Measurements from ENCODE around the gene EARS2.

Gene EARS2

DNA sequence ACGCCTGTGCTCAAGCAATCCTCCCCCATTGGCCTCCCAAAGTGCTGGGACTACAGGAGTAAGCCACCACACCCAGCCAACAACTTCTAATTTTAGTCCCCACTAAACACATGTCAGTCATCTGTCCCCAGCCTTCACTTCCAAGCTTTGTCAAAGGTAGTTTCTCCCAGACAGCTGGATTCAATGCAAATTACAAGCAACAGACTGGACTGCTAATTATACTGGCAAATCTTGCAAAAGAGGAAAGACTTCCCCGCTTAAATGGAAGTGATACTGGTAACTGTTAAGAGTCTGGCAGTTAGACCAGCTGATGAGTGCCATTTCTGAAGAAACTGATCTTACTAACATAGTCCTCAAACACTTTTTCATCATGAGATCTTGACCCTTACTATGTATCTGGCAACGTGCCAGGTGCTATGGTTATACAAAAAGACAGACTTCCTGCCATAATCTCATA, 38.7 kb downstream of the EARS2 start:
- Histone ChIP-seq H3K27me3 (ENCODE audit: control insufficient read depth, insufficient read depth, low read length) (no peaks in the 10 kb centered on the region), H3K27ac (no peak overlapping the region), H3K9me3 (ENCODE audit: control insufficient read depth, low read length) (no peaks in the 10 kb centered on the region), H3K4me1 (no peaks in the 10 kb centered on the region), H2AFZ (no peak overlapping the region), H3K4me2 (ENCODE audit: low read length) (no peak overlapping the region), H3K79me2 (no peaks in the 10 kb centered on the region), H3K4me3 (ENCODE audit: low read depth, low read length) (no peak overlapping the region), H3K9ac (no peak overlapping the region), H3K36me3 (ENCODE audit: control insufficient read depth, insufficient read depth, low read length) (no peaks in the 10 kb centered on the region)
- no peak for TF ChIP-seq CTCF (IDR thresholded peaks at IDR 0.05)

- Histone ChIP-seq H3K27me3 (ENCODE audit: control insufficient read depth, insufficient read depth, low read length) (no peaks in the 10 kb centered on the region), H3K27ac (no peak overlapping the region), H3K9ac (no peak overlapping the region), H3K9me3 (ENCODE audit: control insufficient read depth, low read length) (no peaks in the 10 kb centered on the region), H3K4me2 (ENCODE audit: low read length) (no peak overlapping the region), H2AFZ (no peak overlapping the region), H3K79me2 (no peaks in the 10 kb centered on the region), H3K4me1 (no peaks in the 10 kb centered on the region), H3K36me3 (ENCODE audit: control insufficient read depth, insufficient read depth, low read length) (no peaks in the 10 kb centered on the region), H3K4me3 (ENCODE audit: low read depth, low read length) (no peak overlapping the region)
- TF ChIP-seq CTCF (IDR thresholded peaks at IDR 0.05) = no peak
These were observed 40.6 kb downstream of the EARS2 start for GRCh38 chr16:23516366-23517137.

- Histone ChIP-seq H3K9ac (no peak overlapping the region), H2AFZ (no peak overlapping the region), H3K27me3 (ENCODE audit: control insufficient read depth, insufficient read depth, low read length) (no peaks in the 10 kb centered on the region), H3K36me3 (ENCODE audit: control insufficient read depth, insufficient read depth, low read length) (no peaks in the 10 kb centered on the region), H3K4me2 (ENCODE audit: low read length) (no peak overlapping the region), H3K4me3 (ENCODE audit: low read depth, low read length) (no peak overlapping the region), H3K27ac (no peak overlapping the region), H3K9me3 (ENCODE audit: control insufficient read depth, low read length) (no peaks in the 10 kb centered on the region), H3K4me1 (no peaks in the 10 kb centered on the region), H3K79me2 (no peaks in the 10 kb centered on the region)
- TF ChIP-seq CTCF (IDR thresholded peaks at IDR 0.05) = no peak
These were observed 41.3 kb downstream of the EARS2 start for GRCh38 chr16:23515881-23516280.

DNA sequence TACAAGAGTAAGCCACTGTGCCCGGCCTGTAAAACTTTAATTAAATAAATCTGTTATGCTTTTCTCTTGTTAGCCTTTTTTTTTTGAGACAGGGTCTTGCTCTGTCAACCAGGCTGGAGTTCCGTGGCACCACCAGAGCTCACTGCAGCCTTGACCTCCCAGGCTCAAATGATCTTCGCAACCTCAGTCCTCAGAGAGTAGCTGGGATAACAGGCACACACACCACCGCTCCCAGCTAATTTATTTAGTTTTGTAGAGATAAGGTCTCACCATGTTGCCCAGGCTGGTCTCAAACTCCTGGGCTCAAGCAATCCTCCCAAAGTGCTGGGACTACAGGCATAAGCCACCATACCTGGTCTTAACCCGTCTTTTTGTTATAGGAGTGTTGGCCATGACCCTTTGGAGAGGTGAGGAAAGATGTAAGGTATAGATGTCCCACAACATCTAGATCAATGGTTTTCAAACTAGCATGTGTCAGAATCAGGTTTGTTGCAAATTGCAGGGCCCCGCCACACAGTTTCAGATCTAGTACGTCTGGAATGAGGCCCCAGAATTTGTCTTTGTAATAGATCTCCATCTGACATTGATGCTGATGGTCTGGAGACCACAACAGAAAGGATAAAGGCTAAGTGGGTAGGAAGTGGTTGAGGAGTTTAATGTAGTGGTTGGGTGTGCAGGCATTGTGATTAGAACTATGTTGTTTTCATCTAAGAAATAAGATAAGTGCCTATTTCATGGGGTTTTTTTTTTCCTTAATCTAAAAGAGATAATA, 42.6 kb downstream of the EARS2 start:
- Histone ChIP-seq H3K27me3 (ENCODE audit: control insufficient read depth, insufficient read depth, low read length) (no peaks in the 10 kb centered on the region), H3K9ac (no peak overlapping the region), H2AFZ (no peak overlapping the region), H3K4me3 (ENCODE audit: low read depth, low read length) (no peak overlapping the region), H3K36me3 (ENCODE audit: control insufficient read depth, insufficient read depth, low read length) (no peaks in the 10 kb centered on the region), H3K4me2 (ENCODE audit: low read length) (no peak overlapping the region), H3K9me3 (ENCODE audit: control insufficient read depth, low read length) (no peaks in the 10 kb centered on the region), H3K4me1 (no peaks in the 10 kb centered on the region), H3K79me2 (peaks cover 7% of the 10 kb centered on the region), H3K27ac (no peak overlapping the region)
- no peak for TF ChIP-seq CTCF (IDR thresholded peaks at IDR 0.05)
